VCaP (cell line): Measurements from ENCODE around the gene IL4R.

Experiments used
- H3K27ac ChIP-seq: fragments of 450-650 bp; 2 replicates; pipeline ENCODE4 v1.5.1; 2017
- CTCF ChIP-seq: fragments of 450-650 bp; conservative IDR thresholded peaks from 2 replicates; pipeline ENCODE4 v1.5.1; 2017; ENCODE audit warnings: mild to moderate bottlenecking, moderate library complexity

IL4R gene

GRCh38 chr16:27398894-27399853 is 85.4 kb downstream of the IL4R start:
- no peak overlapping the region for H3K27ac ChIP-seq
- no peak for TF ChIP-seq CTCF

GRCh38 chr16:27399969-27400368 is 86.2 kb downstream of the IL4R start:
- TF ChIP-seq CTCF: no peak
- no peak overlapping the region for H3K27ac ChIP-seq

- no peak for TF ChIP-seq CTCF
- no peak overlapping the region for H3K27ac ChIP-seq
These were observed 87.2 kb downstream of the IL4R start for GRCh38 chr16:27400751-27401620.

GRCh38 chr16:27401768-27402568 is 88.2 kb downstream of the IL4R start, which contains the start of gene IL21R:
Gene IL21R, plus strand, starts transcription at chr16:27402174. Its CDS starts 27,898 bp downstream, at chr16:27430072.
- no peak within 1 kb of the TSS for H3K27ac ChIP-seq
- no peak for TF ChIP-seq CTCF

- TF ChIP-seq CTCF: no peak
- H3K27ac ChIP-seq: no peak overlapping the region
These were observed 88.8 kb downstream of the IL4R start for GRCh38 chr16:27402569-27402963.

- TF ChIP-seq CTCF: no peak
- no peak overlapping the region for H3K27ac ChIP-seq
These were observed 89.3 kb downstream of the IL4R start for GRCh38 chr16:27402964-27403600.
